Left renal cortex interstitium (tissue), 4 donors: Measurements from ENCODE around the gene PCDHA6. TPM values are rescaled to one million over a fixed set of nuclear protein-coding genes. Genes with fewer than 3 reads are reported as not detected.
"Not testable (repeated sequence)": the region's sequence is repeated elsewhere in the genome, so short reads cannot be mapped to it uniquely, and the experiment has no call there.

Experiments used
- DNase-seq, 4 donors: peaks; one replicate each; pipeline ENCODE4 v3.0.0-alpha.2; 2013; ENCODE audit warnings: low read depth in 4 of 4, low spot score in 2 of 4, missing footprints in 1 of 4
- polyA plus RNA-seq, 4 donors: library from polyadenylated mRNA; unstranded; fragments of 120-200 nt; gene quantifications; one replicate each; pipeline ENCODE4 v1.2.1, GENCODE V29; 2013; ENCODE audit not compliant: insufficient read length in 4 of 4

Gene PCDHA6
- under 1 TPM; 0.35 to 0.75 (median 0.49) TPM for polyA plus RNA-seq

DNA sequence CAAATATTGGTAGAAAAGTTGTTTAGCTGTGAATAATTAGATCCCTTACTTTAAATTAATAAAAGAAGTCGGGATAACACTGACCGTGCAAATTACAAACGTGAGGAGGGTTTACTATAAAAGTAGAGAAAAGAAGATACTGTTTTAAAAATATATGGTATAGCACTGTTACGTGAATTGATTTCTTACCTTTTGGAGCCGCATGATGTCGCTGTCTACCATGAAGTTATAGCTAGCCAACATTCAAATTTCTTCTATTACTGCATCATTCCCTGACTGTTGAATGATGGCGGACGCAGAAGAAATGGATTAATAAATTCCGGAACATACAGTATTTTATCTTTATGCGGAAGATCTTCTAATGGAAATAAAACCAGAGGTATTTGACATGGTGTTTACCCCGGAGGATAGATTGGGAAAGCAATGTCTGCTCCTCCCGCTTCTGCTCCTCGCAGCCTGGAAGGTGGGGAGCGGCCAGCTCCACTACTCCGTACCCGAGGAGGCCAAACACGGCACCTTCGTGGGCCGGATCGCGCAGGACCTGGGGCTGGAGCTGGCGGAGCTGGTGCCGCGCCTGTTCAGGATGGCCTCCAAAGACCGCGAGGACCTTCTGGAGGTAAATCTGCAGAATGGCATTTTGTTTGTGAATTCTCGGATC lies at the start of gene PCDHA6:
PCDHA6 (plus strand) TSS at position 257 of the 658 bp plus-strand sequence; CDS start at position 389, 132 bp downstream.
- DNase-seq = no peak

DNA sequence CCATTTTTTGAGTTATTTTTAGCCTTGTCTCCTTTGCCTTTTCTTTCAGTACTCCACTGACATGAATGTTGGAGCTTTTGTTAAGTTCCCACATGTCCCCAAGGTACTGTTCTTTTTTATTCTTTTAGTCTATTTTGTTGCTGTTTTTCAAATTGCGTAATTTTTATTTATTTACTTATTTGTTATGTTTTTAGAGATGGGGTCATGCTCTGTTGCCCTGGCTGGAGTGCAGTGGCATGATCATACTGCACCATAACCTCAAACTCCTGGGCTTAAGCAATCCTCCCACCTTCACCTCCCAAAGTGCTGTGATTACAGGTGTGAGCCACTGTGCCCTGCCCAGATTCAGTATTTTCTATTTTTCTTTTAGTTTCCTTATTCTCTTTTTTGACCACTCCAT lies 47.2 kb upstream of the PCDHA6 start:
- no peak for DNase-seq

DNA sequence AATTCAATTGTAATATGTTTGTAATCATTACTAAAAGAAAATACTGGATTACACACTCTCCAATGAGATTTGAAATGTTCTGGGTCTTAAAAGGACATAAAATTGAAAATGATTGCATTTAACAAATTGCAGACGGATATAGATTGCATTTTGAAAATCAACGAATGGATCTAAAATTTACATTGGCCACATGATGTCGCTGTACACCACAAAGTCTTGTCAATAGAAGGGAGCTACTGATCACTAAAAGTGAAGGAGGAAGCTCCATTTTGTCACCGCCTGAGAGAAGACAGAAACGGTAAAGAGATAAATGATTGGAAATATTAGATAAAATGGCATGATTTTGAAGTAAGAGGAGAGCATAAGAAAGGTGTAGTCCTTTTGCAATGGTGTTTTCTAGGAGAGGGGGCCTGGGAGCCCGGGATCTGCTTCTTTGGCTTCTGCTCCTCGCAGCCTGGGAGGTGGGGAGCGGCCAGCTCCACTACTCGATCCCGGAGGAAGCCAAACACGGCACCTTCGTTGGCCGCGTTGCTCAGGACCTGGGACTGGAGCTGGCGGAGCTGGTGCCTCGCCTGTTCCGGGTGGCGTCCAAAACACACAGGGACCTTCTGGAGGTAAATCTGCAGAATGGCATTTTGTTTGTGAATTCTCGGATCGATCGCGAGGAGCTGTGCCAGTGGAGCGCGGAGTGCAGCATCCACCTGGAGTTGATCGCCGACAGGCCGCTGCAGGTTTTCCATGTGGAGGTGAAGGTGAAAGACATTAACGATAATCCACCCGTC lies 41.7 kb upstream of the PCDHA6 start, which contains the start of gene PCDHA1:
PCDHA1 (plus strand) TSS at position 236 of the 782 bp plus-strand sequence.
- DNase-seq = no peak

- not testable (repeated sequence) for DNase-seq
Observed at GRCh38 chr5:140787422-140787821, 40.3 kb upstream of the PCDHA6 start.

DNA sequence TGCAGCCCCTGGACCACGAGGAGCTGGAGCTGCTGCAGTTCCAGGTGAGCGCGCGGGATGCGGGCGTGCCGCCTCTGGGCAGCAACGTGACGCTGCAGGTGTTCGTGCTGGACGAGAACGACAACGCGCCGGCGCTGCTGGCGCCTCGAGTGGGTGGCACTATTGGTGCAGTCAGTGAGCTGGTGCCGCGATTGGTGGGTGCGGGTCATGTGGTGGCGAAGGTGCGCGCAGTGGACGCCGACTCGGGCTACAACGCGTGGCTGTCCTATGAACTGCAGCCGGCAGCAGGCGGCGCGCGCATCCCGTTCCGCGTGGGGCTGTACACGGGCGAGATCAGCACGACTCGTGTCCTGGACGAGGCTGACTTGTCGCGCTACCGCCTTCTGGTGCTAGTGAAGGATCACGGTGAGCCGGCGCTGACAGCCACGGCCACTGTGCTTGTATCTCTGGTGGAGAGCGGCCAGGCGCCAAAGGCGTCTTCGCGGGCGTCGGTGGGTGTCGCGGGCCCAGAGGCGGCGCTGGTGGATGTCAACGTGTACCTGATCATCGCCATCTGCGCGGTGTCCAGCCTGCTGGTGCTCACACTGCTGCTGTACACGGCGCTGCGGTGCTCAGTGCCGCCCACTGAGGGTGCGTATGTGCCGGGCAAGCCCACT lies 39.8 kb upstream of the PCDHA6 start:
- not testable (repeated sequence) for DNase-seq

GRCh38 chr5:140791089-140791488 lies 36.7 kb upstream of the PCDHA6 start:
- DNase-seq = no peak

GRCh38 chr5:140794595-140795258 lies 33.0 kb upstream of the PCDHA6 start, which contains the start of gene PCDHA2:
TSS of gene PCDHA2 (plus strand) at chr5:140794852.
- no peak for DNase-seq

DNA sequence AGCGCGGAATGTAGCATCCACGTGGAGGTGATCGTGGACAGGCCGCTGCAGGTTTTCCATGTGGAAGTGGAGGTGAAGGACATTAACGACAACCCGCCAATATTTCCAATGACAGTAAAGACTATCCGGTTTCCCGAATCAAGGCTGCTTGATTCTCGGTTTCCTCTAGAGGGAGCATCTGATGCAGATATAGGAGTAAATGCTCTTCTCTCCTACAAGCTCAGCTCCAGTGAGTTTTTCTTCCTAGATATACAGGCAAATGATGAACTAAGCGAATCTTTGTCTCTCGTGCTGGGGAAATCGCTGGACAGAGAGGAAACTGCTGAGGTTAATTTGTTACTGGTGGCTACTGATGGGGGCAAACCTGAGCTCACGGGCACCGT lies 32.5 kb upstream of the PCDHA6 start:
- no peak for DNase-seq

- not testable (repeated sequence) for DNase-seq
Observed at GRCh38 chr5:140796072-140796717, 31.6 kb upstream of the PCDHA6 start.

GRCh38 chr5:140796718-140797095 lies 31.1 kb upstream of the PCDHA6 start:
- DNase-seq = no peak

- DNase-seq = no peak
Observed at GRCh38 chr5:140800816-140801493, 26.8 kb upstream of the PCDHA6 start, which contains the start of gene PCDHA3. TSS of gene PCDHA3 (plus strand) at chr5:140801057.

GRCh38 chr5:140801494-140801841 lies 26.3 kb upstream of the PCDHA6 start:
- DNase-seq = no peak

GRCh38 chr5:140802381-140802780 lies 25.4 kb upstream of the PCDHA6 start:
- DNase-seq = not testable (repeated sequence)

- DNase-seq = no peak
Observed at GRCh38 chr5:140802781-140803271, 24.9 kb upstream of the PCDHA6 start.

DNA sequence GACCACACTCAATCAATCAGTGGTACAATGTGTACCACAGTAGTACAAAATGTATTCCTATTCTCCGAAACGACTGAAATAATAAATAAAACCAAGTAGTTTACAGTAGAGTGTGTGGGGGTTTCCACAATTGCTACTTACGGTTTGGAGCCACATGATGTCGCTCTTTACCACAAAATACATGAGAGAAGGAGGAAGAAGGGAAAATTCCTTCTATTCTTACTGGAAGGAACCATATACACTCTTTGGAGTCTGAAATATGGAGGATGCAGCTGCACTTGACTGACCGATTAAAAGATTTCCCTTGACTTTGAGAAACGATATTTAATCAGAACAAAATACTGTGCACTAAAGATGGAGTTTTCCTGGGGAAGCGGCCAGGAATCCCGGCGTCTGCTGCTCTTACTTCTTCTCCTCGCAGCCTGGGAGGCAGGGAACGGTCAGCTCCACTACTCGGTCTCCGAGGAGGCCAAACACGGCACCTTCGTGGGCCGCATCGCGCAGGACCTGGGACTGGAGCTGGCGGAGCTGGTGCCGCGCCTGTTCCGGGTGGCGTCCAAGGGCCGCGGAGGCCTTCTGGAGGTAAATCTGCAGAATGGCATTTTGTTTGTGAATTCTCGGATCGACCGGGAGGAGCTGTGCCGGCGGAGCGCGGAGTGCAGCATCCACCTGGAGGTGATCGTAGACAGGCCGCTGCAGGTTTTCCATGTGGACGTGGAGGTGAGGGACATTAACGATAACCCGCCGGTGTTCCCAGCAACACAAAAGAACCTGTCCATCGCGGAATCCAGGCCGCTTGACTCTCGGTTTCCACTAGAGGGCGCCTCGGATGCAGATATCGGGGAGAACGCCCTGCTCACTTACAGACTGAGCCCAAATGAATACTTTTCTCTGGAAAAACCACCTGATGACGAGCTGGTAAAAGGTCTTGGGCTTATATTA lies 20.7 kb upstream of the PCDHA6 start, which contains the start of gene PCDHA4:
PCDHA4 (plus strand) TSS at position 235 of the 942 bp plus-strand sequence.
- DNase-seq = no peak

GRCh38 chr5:140808241-140808888 lies 19.4 kb upstream of the PCDHA6 start:
- not testable (repeated sequence) for DNase-seq

DNA sequence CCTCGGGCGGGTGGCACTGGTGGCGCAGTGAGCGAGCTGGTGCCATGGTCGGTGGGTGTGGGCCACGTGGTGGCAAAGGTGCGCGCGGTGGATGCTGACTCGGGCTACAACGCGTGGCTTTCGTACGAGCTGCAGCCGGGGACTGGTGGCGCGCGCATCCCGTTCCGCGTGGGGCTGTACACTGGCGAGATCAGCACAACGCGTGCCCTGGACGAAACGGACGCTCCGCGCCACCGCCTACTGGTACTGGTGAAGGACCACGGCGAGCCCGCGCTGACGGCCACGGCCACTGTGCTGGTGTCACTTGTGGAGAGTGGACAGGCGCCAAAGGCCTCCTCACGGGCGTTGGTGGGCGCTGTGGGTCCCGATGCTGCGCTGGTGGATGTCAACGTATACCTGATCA lies 18.9 kb upstream of the PCDHA6 start:
- DNase-seq = no peak
